Endothelial cell (in vitro differentiated cells): ENCODE results near the gene RHOBTB1. TPM values are rescaled to one million over a fixed set of nuclear protein-coding genes. Genes with fewer than 3 reads are reported as not detected.

ENCODE experiments used
- DNase-seq: peaks from one replicate; pipeline ENCODE4 v3.0.0; 2021; ENCODE audit warnings: low spot score
- H3K27ac Mint-ChIP-seq: one replicate; pipeline ENCODE4 v1.8.0; 2021; ENCODE audit warnings: mixed read lengths, inconsistent platforms; ENCODE audit not compliant: unreplicated experiment
- H3K27me3 Mint-ChIP-seq: one replicate; pipeline ENCODE4 v1.8.0; 2021; ENCODE audit warnings: mild to moderate bottlenecking, moderate library complexity, mixed read lengths, inconsistent platforms; ENCODE audit not compliant: unreplicated experiment
- H3K36me3 Mint-ChIP-seq: one replicate; pipeline ENCODE4 v1.8.0; 2021; ENCODE audit warnings: mild to moderate bottlenecking, low read depth, mixed read lengths, inconsistent platforms; ENCODE audit not compliant: unreplicated experiment
- H3K4me1 Mint-ChIP-seq: one replicate; pipeline ENCODE4 v1.8.0; 2021; ENCODE audit warnings: mild to moderate bottlenecking, mixed read lengths, inconsistent platforms; ENCODE audit not compliant: unreplicated experiment
- H3K4me3 Mint-ChIP-seq: one replicate; pipeline ENCODE4 v1.8.0; 2021; ENCODE audit warnings: mild to moderate bottlenecking, mixed read lengths, inconsistent platforms; ENCODE audit not compliant: unreplicated experiment
- H3K9me3 Mint-ChIP-seq: one replicate; pipeline ENCODE4 v1.8.0; 2021; ENCODE audit warnings: mixed read lengths, inconsistent platforms; ENCODE audit not compliant: unreplicated experiment
- CTCF ChIP-seq: fragments of 200-600 bp; sonication (generic); IDR thresholded peaks from one replicate; pipeline ENCODE4 v1.5.0; 2021; ENCODE audit warnings: antibody characterized with exemption; ENCODE audit not compliant: unreplicated experiment
- total RNA-seq: library from RNA; stranded (reverse); fragmentation: NEBNext Ultra II Directional; extraction: Animal tissue kit (Norgen Biotek cat#: 25700); gene quantifications from one replicate; pipeline ENCODE4 v1.2.1, GENCODE V29; 2021; ENCODE audit not compliant: unreplicated experiment

Gene RHOBTB1
- total RNA-seq, 1 donor from 2014 or later = 20.3 TPM

GRCh38 chr10:60865198-60865783, 78.7 kb downstream of the RHOBTB1 start:
- DNase-seq = no peak
- H3K36me3 Mint-ChIP-seq = no peaks in the 10 kb centered on the region
- no peak overlapping the region for H3K4me3 Mint-ChIP-seq
- peaks cover 2% of the 10 kb centered on the region for H3K27me3 Mint-ChIP-seq
- no peak for TF ChIP-seq CTCF
- H3K27ac Mint-ChIP-seq = no peak overlapping the region
- no peaks in the 10 kb centered on the region for H3K4me1 Mint-ChIP-seq
- no peaks in the 10 kb centered on the region for H3K9me3 Mint-ChIP-seq

- Mint-ChIP-seq H3K27ac (no peak overlapping the region), H3K9me3 (no peaks in the 10 kb centered on the region), H3K4me3 (no peak overlapping the region), H3K36me3 (no peaks in the 10 kb centered on the region), H3K27me3 (no peaks in the 10 kb centered on the region), H3K4me1 (no peaks in the 10 kb centered on the region)
- TF ChIP-seq CTCF = no peak
- DNase-seq = no peak
These were observed 80.2 kb downstream of the RHOBTB1 start for GRCh38 chr10:60863796-60864195.

- Mint-ChIP-seq H3K4me3 (no peak overlapping the region), H3K36me3 (no peaks in the 10 kb centered on the region), H3K27me3 (peaks cover 2% of the 10 kb centered on the region), H3K27ac (no peak overlapping the region), H3K9me3 (no peaks in the 10 kb centered on the region), H3K4me1 (no peaks in the 10 kb centered on the region)
- TF ChIP-seq CTCF = no peak
- DNase-seq = no peak
These were observed 81.5 kb downstream of the RHOBTB1 start for GRCh38 chr10:60862517-60862916.

- H3K9me3 Mint-ChIP-seq = no peaks in the 10 kb centered on the region
- H3K27me3 Mint-ChIP-seq = peaks cover 2% of the 10 kb centered on the region
- TF ChIP-seq CTCF = no peak
- H3K27ac Mint-ChIP-seq = no peak overlapping the region
- no peak for DNase-seq
- no peak overlapping the region for H3K4me3 Mint-ChIP-seq
- H3K4me1 Mint-ChIP-seq = no peaks in the 10 kb centered on the region
- H3K36me3 Mint-ChIP-seq = no peaks in the 10 kb centered on the region
These were observed 87.6 kb downstream of the RHOBTB1 start for GRCh38 chr10:60856405-60856804.

GRCh38 chr10:60853637-60854036, 90.3 kb downstream of the RHOBTB1 start:
- Mint-ChIP-seq H3K27me3 (peaks cover 2% of the 10 kb centered on the region), H3K36me3 (no peaks in the 10 kb centered on the region), H3K27ac (no peak overlapping the region), H3K4me3 (no peak overlapping the region), H3K9me3 (no peaks in the 10 kb centered on the region), H3K4me1 (no peaks in the 10 kb centered on the region)
- TF ChIP-seq CTCF = no peak
- no peak for DNase-seq
